Nephron progenitor cell (in vitro differentiated cells): ENCODE data around the gene METRNL.
A peak's percentile ranks its signal among the peaks of the same experiment; 100 is the strongest.
"Not testable (repeated sequence)": the region's sequence is repeated elsewhere in the genome, so short reads cannot be mapped to it uniquely, and the experiment has no call there.

Source experiments
- DNase-seq: peaks from one replicate; pipeline ENCODE4 v3.0.0; 2021
- H3K27ac Mint-ChIP-seq: 2 replicates; pipeline ENCODE4 v1.8.0; 2021; ENCODE audit warnings: mild to moderate bottlenecking, moderate library complexity, mixed read lengths
- H3K27me3 Mint-ChIP-seq: 2 replicates; pipeline ENCODE4 v1.8.0; 2021; ENCODE audit warnings: mild to moderate bottlenecking, low read depth, mixed read lengths; ENCODE audit not compliant: poor library complexity
- H3K36me3 Mint-ChIP-seq: 2 replicates; pipeline ENCODE4 v1.8.0; 2021; ENCODE audit warnings: low read depth, mixed read lengths
- H3K4me1 Mint-ChIP-seq: 2 replicates; pipeline ENCODE4 v1.8.0; 2021; ENCODE audit warnings: mixed read lengths
- H3K4me3 Mint-ChIP-seq: 2 replicates; pipeline ENCODE4 v1.8.0; 2021; ENCODE audit warnings: mild to moderate bottlenecking, moderate library complexity, mixed read lengths
- H3K9me3 Mint-ChIP-seq: 2 replicates; pipeline ENCODE4 v1.8.0; 2021; ENCODE audit warnings: mild to moderate bottlenecking, moderate library complexity, mixed read lengths
- TF ChIP-seq, protein P1 (sequence below): fragments of 200-600 bp; sonication (generic); IDR thresholded peaks from 2 replicates; pipeline ENCODE4 v1.5.0; 2021; ENCODE audit warnings: antibody characterized with exemption

Gene METRNL

DNA sequence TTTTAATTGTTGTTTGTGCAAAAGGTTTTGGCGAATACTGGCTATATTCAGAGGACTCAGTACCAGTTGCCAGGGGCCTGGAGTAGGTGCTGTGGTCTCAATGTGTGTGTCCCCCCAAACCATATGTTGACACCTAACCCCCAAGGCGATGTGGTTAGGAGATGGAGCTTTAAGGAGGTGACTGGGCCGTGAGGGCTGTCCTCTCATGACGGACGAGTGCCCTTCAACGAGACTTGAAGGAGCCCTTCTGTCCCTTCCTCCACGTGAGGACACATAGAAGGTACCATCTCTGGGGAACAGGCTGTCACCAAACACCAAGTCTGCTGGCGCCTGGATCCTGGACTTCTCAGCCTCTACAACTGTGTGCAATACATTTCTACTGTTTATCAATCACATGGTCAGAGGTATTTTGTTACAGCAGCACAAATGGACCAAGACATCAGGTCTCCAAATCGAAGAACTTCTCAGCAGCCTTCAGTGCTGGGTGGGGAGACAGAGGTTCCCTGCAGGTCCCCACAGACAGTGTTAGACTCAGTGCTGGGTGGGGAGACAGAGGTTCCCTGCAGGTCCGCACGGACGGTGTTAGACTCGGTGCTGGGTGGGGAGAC is 24.8 kb upstream of the METRNL start:
- H3K27ac Mint-ChIP-seq = no peak overlapping the region
- peaks cover 4% of the 10 kb centered on the region for H3K27me3 Mint-ChIP-seq
- H3K36me3 Mint-ChIP-seq = no peaks in the 10 kb centered on the region
- no peaks in the 10 kb centered on the region for H3K9me3 Mint-ChIP-seq
- no peak for DNase-seq
- H3K4me3 Mint-ChIP-seq = no peak overlapping the region
- H3K4me1 Mint-ChIP-seq = peaks cover 41% of the 10 kb centered on the region
- TF ChIP-seq, protein P1, sequence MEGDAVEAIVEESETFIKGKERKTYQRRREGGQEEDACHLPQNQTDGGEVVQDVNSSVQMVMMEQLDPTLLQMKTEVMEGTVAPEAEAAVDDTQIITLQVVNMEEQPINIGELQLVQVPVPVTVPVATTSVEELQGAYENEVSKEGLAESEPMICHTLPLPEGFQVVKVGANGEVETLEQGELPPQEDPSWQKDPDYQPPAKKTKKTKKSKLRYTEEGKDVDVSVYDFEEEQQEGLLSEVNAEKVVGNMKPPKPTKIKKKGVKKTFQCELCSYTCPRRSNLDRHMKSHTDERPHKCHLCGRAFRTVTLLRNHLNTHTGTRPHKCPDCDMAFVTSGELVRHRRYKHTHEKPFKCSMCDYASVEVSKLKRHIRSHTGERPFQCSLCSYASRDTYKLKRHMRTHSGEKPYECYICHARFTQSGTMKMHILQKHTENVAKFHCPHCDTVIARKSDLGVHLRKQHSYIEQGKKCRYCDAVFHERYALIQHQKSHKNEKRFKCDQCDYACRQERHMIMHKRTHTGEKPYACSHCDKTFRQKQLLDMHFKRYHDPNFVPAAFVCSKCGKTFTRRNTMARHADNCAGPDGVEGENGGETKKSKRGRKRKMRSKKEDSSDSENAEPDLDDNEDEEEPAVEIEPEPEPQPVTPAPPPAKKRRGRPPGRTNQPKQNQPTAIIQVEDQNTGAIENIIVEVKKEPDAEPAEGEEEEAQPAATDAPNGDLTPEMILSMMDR = no peak

DNA sequence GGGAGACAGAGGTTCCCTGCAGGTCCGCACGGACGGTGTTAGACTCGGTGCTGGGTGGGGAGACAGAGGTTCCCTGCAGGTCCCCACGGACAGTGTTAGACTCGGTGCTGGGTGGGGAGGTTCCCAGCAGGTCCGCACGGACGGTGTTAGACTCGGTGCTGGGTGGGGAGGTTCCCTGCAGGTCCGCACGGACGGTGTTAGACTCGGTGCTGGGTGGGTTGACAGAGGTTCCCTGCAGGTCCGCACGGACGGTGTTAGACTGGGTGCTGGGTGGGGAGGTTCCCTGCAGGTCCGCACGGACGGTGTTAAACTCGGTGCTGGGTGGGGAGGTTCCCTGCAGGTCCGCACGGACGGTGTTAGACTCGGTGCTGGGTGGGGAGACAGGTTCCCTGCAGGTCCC is 24.2 kb upstream of the METRNL start:
- H3K27ac Mint-ChIP-seq, H3K27me3 Mint-ChIP-seq, H3K9me3 Mint-ChIP-seq, H3K4me3 Mint-ChIP-seq, H3K36me3 Mint-ChIP-seq, DNase-seq: not testable (repeated sequence)
- peaks cover 41% of the 10 kb centered on the region for H3K4me1 Mint-ChIP-seq

DNA sequence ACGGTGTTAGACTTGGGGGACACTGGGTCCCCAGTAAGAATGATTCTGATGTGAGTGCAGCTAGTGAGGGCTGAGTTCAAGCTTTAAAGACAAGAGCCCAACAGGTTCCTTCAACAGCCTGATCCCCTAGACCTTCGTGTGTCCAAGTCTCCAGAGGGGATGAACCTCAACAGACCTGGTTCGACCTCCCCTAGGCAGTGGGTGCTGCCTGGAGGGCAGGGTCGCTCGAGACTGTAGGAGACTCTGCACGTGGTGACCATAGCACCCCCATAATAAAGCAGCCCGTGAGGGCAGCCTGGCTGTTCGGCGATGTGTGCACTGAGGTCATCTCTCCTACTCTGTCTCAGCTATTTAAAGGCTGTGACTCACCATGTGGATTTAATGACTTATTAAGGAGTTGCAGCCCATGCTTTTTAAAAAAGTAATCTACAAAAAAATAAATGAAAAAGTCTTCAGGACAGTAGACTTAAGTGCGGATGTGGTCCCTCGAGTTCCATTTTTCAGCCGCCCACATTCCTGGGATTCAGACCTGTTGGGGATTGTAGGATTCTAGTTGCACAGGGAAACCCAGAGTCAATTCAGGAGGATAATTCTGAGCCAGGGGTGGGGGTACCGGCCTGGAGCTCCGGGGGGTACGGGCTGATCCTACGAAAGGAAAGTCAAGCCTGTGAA is 23.4 kb upstream of the METRNL start:
- no peaks in the 10 kb centered on the region for H3K27me3 Mint-ChIP-seq
- H3K9me3 Mint-ChIP-seq = no peaks in the 10 kb centered on the region
- no peak for DNase-seq
- no peak overlapping the region for H3K27ac Mint-ChIP-seq
- H3K36me3 Mint-ChIP-seq = no peaks in the 10 kb centered on the region
- H3K4me1 Mint-ChIP-seq = peaks cover 36% of the 10 kb centered on the region
- TF ChIP-seq, protein P1 = no peak
- H3K4me3 Mint-ChIP-seq = no peak overlapping the region

DNA sequence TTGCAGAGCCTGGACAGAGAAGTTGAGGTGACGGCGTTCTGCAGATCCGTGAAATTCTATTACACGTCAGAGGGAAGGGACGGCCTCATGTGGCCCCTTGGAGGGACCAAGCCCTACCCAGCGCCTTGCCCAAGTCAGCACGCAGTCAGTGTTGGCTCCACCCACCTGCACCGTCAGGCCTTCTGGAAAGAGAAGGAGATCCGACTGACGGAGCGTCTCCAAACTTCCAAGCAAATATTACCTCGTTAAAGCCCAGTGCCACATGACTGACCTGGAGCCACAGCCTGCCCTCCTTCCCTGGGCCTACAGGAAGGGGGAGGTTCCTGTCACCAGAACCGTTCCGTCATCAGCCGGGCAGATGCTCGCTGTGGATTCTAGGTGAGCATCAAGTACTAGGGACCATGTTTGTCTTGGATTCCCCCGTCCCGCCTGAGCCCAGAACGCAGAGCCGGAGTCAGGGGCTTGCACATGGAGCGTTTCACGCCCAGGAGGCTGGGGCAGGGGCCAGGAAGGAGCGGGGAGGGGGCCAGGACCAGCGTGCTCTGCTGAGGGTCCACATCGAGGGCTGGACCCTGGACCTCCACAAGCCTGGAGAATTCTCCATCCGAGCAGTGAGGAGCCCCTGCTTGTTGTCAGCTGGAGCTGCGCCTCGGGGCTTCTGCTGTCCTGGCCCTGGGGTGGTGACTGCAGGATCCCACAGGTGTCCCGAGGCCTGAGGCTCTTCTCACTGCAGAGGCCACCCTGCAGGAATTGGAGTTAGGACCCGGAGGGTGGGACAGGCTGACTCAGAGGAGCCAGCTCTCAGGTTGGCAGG is 22.6 kb upstream of the METRNL start:
- no peak for DNase-seq

DNA sequence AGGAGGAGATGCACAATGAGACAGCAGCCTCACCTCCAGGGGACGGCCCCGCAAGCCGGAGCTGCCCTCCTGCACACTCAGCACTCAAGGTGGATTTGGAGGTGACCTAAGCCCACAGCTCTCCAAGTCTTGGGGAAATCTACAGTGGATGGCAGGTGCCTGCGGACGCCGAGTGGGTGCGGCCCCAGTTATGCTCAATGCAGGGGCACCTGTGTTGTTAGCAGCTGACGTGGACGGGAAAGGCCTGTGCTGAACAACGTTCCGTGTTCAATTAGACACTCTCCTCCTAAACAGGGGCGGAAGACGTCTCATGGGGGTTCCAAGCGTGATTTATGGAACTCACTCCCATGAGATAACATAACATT is 22.0 kb upstream of the METRNL start:
- TF ChIP-seq, protein P1 = no peak
- Mint-ChIP-seq H3K9me3 (no peaks in the 10 kb centered on the region), H3K4me3 (no peak overlapping the region), H3K36me3 (no peaks in the 10 kb centered on the region), H3K27me3 (peaks cover 3% of the 10 kb centered on the region), H3K4me1 (peaks cover 37% of the 10 kb centered on the region), H3K27ac (peak overlapping the region; percentile 15)
- no peak for DNase-seq

More for the DNA sequence above, 22.6 kb upstream of the METRNL start:
- Mint-ChIP-seq H3K27me3 (peaks cover 3% of the 10 kb centered on the region), H3K9me3 (no peaks in the 10 kb centered on the region), H3K36me3 (no peaks in the 10 kb centered on the region), H3K4me3 (no peak overlapping the region), H3K27ac (no peak overlapping the region), H3K4me1 (peaks cover 36% of the 10 kb centered on the region)
- TF ChIP-seq, protein P1 = no peak

DNA sequence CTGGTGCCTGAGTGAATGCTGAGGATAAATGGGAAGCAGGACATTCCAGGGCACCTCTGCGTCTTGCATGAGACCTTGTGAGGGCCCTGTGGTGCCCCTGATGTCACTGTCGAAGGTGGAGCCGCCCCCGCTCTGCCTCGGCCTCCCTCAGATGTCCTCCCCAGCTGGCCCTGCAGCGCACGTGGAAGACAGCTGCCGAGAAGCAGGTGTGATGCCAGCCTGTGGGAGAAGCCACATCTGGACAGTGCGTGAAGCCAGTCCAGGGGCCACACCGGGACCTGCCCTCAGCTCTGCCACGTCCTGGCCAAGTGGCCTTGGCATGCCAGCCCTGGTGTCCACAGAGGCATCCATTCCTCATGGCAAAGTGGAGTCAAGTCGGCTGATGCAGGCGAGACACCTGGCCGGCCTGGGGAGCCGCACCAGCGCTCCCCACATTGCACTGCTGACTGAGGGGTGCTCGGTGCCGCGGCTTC is 21.6 kb upstream of the METRNL start:
- peaks cover 42% of the 10 kb centered on the region for H3K4me1 Mint-ChIP-seq
- H3K27me3 Mint-ChIP-seq = peaks cover 3% of the 10 kb centered on the region
- H3K27ac Mint-ChIP-seq = no peak overlapping the region
- no peak for DNase-seq
- H3K9me3 Mint-ChIP-seq = no peaks in the 10 kb centered on the region
- no peaks in the 10 kb centered on the region for H3K36me3 Mint-ChIP-seq
- H3K4me3 Mint-ChIP-seq = no peak overlapping the region
- TF ChIP-seq, protein P1 = no peak
